Measurements from ENCODE around the gene MED25. TPM values are rescaled to one million over a fixed set of nuclear protein-coding genes. Genes with fewer than 3 reads are reported as not detected.

MED25 gene
- total and polyA plus RNA-seq, 9 donors = 30.3 to 89.9 (median 67.4) TPM

DNA sequence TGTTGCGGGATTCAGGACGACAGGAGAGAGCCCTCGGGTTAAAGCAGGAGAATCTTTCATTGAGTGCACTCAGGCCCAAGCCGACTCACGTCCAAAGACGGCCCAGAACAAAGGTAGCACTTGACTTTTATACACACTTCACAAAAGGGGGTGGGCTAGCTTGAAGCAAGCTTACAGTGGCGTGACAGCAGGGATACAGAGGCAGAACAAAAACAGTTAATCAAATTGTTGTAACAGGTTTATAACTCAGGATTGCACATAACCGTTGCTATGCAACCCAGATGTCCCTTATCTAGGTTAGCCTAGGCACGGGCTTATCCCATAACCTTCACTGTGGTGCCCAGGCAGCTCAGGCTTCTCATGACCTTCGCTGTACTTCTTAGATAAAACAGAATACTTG is 2.0 kb downstream of the MED25 start:
- DNase-seq = peak in 1 of 5 donors; percentile 45
- H3K9me3 ChIP-seq = no peaks in the 10 kb centered on the region
- no peak for TF ChIP-seq POLR2A (IDR thresholded peaks at IDR 0.05)
- no peak for TF ChIP-seq EP300 (IDR thresholded peaks at IDR 0.05)
- TF ChIP-seq CTCF (IDR thresholded peaks at IDR 0.05) = no peak
- H3K27ac ChIP-seq = peak overlapping the region in 1 of 2 donors; percentile 65
- WGBS, 3 donors = 20 to 41% (median 22%) methylated on average over 10 of the region's 10 CpGs
- no peaks in the 10 kb centered on the region for H3K27me3 ChIP-seq
- no peak overlapping the region for H3K4me3 ChIP-seq
- H3K36me3 ChIP-seq = no peaks in the 10 kb centered on the region
- intact Hi-C loops (cut with DNase I) = loop anchor here in 1 of 4 donors (5.0 kb wide), 1 partner anchor 37 kb away; no protein-coding TSS in a partner anchor
- H3K4me1 ChIP-seq (ENCODE audit: insufficient read depth) = peaks cover 11% of the 10 kb centered on the region

DNA sequence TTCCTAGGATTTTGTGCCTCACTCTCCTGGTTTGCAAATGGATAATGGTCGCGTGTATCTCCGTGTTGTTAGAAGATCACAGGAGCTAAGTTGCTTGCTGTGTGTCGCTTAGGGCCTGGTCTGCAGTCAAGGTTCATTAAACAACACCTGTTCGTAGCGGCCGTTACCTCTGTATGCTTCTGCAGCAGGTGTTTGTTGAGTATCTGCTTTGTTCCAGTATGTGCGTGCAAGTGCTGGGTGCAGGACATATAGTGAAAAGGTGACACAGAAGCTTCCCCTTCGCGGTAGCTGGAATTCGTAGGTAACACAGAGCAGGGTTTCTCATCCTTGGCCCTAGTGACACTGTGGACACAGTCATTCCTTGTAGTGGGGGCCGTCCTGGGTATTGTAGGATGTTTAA is 5.4 kb downstream of the MED25 start:
- intact Hi-C loops (cut with DNase I) = loop anchor here in 1 of 4 donors (5.0 kb wide), 1 partner anchor 34 kb away; no protein-coding TSS in a partner anchor
- TF ChIP-seq POLR2A (IDR thresholded peaks at IDR 0.05) (no peak), EP300 (IDR thresholded peaks at IDR 0.05) (no peak)
- WGBS, 3 donors = 87 to 94% (median 87%) methylated on average over 12 of the region's 12 CpGs
- no peaks in the 10 kb centered on the region for H3K27me3 ChIP-seq
- DNase-seq = no peak
- H3K4me3 ChIP-seq = no peak overlapping the region
- no peaks in the 10 kb centered on the region for H3K9me3 ChIP-seq
- H3K36me3 ChIP-seq = no peaks in the 10 kb centered on the region
- no peak overlapping the region for H3K27ac ChIP-seq
- peaks cover 11% of the 10 kb centered on the region for H3K4me1 ChIP-seq (ENCODE audit: insufficient read depth)

- H3K27me3 ChIP-seq = no peaks in the 10 kb centered on the region
- peaks cover 8% of the 10 kb centered on the region for H3K4me1 ChIP-seq (ENCODE audit: insufficient read depth)
- WGBS, 3 donors = 80 to 86% (median 82%) methylated on average over 6 of the region's 6 CpGs
- no peak for DNase-seq
- no peaks in the 10 kb centered on the region for H3K9me3 ChIP-seq
- no peaks in the 10 kb centered on the region for H3K36me3 ChIP-seq
- intact Hi-C loops (cut with DNase I) = loop anchor here in 1 of 4 donors (5.0 kb wide), 1 partner anchor 33 kb away; no protein-coding TSS in a partner anchor
- no peak overlapping the region for H3K27ac ChIP-seq
- TF ChIP-seq EP300 (IDR thresholded peaks at IDR 0.05) (no peak), CTCF (IDR thresholded peaks at IDR 0.05) (no peak), POLR2A (IDR thresholded peaks at IDR 0.05) (no peak)
- no peak overlapping the region for H3K4me3 ChIP-seq
These were observed 6.6 kb downstream of the MED25 start for GRCh38 chr19:49824662-49825061.

DNA sequence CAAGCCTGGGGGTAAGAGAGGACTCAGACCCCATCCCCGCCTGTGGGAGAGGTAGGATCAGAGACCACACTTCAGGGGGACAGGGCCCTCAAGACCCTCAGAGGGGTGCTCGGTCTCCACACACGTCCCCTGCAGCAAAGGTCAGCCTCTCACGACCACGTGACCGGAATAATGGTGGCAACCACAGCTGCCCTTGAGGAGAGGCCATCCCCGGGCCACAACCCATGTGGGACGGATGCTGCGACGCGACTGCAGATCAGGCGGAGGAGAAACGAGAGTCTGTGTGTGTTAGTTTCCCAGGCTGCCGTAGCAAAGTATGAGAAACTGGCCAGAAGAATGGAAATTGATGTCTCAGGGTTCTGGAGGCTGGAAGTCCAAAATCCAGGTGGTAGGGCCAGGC is 8.9 kb downstream of the MED25 start:
- WGBS, 3 donors = 82 to 86% (median 82%) methylated on average over 14 of the region's 14 CpGs
- H3K27me3 ChIP-seq = no peaks in the 10 kb centered on the region
- peaks cover 3% of the 10 kb centered on the region for H3K4me1 ChIP-seq (ENCODE audit: insufficient read depth)
- DNase-seq = no peak
- no peaks in the 10 kb centered on the region for H3K36me3 ChIP-seq
- TF ChIP-seq POLR2A (IDR thresholded peaks at IDR 0.05) (no peak), CTCF (IDR thresholded peaks at IDR 0.05) (no peak)
- no peaks in the 10 kb centered on the region for H3K9me3 ChIP-seq
- no peak overlapping the region for H3K4me3 ChIP-seq
- intact Hi-C loops (cut with DNase I) = no loop called here
- H3K27ac ChIP-seq = no peak overlapping the region

GRCh38 chr19:49829200-49829599 is 11.1 kb downstream of the MED25 start:
- intact Hi-C loops (cut with DNase I) = no loop called here
- WGBS, 3 donors = 92 to 93% (median 92%) methylated on average over 7 to 8 of the region's 8 CpGs
- H3K36me3 ChIP-seq = no peaks in the 10 kb centered on the region

More at GRCh38 chr19:49829200-49829599, 11.1 kb downstream of the MED25 start:
- H3K27me3 ChIP-seq = no peaks in the 10 kb centered on the region
- DNase-seq = no peak
- peaks cover 3% of the 10 kb centered on the region for H3K4me1 ChIP-seq (ENCODE audit: insufficient read depth)
- no peak overlapping the region for H3K27ac ChIP-seq
- no peaks in the 10 kb centered on the region for H3K9me3 ChIP-seq
- no peak for TF ChIP-seq CTCF (IDR thresholded peaks at IDR 0.05)
- TF ChIP-seq EP300 (IDR thresholded peaks at IDR 0.05) = no peak
- TF ChIP-seq POLR2A (IDR thresholded peaks at IDR 0.05) = no peak
- H3K4me3 ChIP-seq = no peak overlapping the region
